GM06990 (cell line): ENCODE results near the gene B9D1.

ENCODE experiments used
- DNase-seq: peaks from one replicate; pipeline ENCODE4 v3.0.0-alpha.2; 2011; ENCODE audit not compliant: insufficient read length; ENCODE audit errors: extremely low read depth
- H3K27me3 ChIP-seq: replicated peaks from 2 replicates; pipeline ENCODE4 v1.6.0; 2011; ENCODE audit warnings: low read length; ENCODE audit not compliant: control insufficient read depth, insufficient read depth
- H3K36me3 ChIP-seq: 2 replicates; pipeline ENCODE4 v1.5.1; 2011; ENCODE audit warnings: low read length; ENCODE audit not compliant: control insufficient read depth, insufficient read depth
- H3K4me3 ChIP-seq: replicated peaks from 2 replicates; pipeline ENCODE4 v1.5.1; 2011; ENCODE audit warnings: low read depth, mild to moderate bottlenecking, control low read depth, low read length
- CTCF ChIP-seq: IDR thresholded peaks from 2 replicates; pipeline ENCODE4 v1.5.1; 2011; ENCODE audit warnings: low read length, control low read depth, mild to moderate bottlenecking, inconsistent platforms; ENCODE audit not compliant: insufficient read depth, poor library complexity, severe bottlenecking

Gene B9D1

GRCh38 chr17:19374136-19374535 lies 11.6 kb upstream of the B9D1 start:
- no peak overlapping the region for H3K4me3 ChIP-seq
- no peaks in the 10 kb centered on the region for H3K27me3 ChIP-seq
- H3K36me3 ChIP-seq, result no peaks in the 10 kb centered on the region
- no peak for TF ChIP-seq CTCF
- no peak for DNase-seq

- H3K27me3 ChIP-seq, result no peaks in the 10 kb centered on the region
- no peak for TF ChIP-seq CTCF
- H3K36me3 ChIP-seq, result no peaks in the 10 kb centered on the region
- no peak for DNase-seq
- H3K4me3 ChIP-seq, result no peak overlapping the region
These were observed 10.5 kb upstream of the B9D1 start for GRCh38 chr17:19372866-19373504.

GRCh38 chr17:19372439-19372838 lies 9.9 kb upstream of the B9D1 start:
- no peaks in the 10 kb centered on the region for H3K27me3 ChIP-seq
- no peak for DNase-seq

GRCh38 chr17:19372011-19372370 lies 9.5 kb upstream of the B9D1 start:
- H3K27me3 ChIP-seq, result no peaks in the 10 kb centered on the region
- H3K36me3 ChIP-seq, result no peaks in the 10 kb centered on the region
- no peak overlapping the region for H3K4me3 ChIP-seq
- no peak for DNase-seq
- no peak for TF ChIP-seq CTCF

More at GRCh38 chr17:19372439-19372838, 9.9 kb upstream of the B9D1 start:
- TF ChIP-seq CTCF, result no peak
- no peaks in the 10 kb centered on the region for H3K36me3 ChIP-seq
- H3K4me3 ChIP-seq, result no peak overlapping the region

GRCh38 chr17:19371259-19372010 lies 8.9 kb upstream of the B9D1 start:
- Histone ChIP-seq H3K36me3 (no peaks in the 10 kb centered on the region), H3K4me3 (no peak overlapping the region), H3K27me3 (no peaks in the 10 kb centered on the region)
- TF ChIP-seq CTCF, result no peak
- DNase-seq, result no peak
